ENCODE results near the gene DENND1C. TPM values are rescaled to one million over a fixed set of nuclear protein-coding genes. Genes with fewer than 3 reads are reported as not detected.

DENND1C gene
- total and polyA plus RNA-seq, 2 experiments from 2014 or later: 3.1 to 6.1 TPM

DNA sequence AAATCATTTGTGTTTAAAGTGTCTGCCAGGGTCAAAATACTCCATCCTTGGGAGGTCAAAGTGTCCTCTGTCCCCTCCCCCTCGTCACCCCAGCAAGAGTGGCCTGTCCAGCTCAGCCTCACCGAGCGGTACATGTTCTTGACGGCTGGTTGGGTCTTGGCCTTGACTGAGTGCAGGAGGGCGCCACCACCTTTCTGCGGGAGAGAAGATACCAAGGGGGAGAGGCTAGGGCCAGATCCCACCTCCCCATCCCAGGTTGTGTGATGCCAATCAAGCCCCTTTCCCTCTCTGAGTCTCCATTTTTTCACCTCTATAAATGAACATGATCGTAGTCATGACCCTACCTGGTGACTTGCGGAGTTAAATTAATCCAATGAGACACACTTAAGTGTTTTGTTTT, 11.4 kb downstream of the DENND1C start:
- Histone ChIP-seq H3K27me3 (ENCODE audit: insufficient read depth) (peaks cover 12% of the 10 kb centered on the region), H3K36me3 (ENCODE audit: insufficient read depth) (no peaks in the 10 kb centered on the region), H3K79me2 (replicated peaks; ENCODE audit: insufficient read depth) (no peaks in the 10 kb centered on the region), H2AFZ (no peak overlapping the region), H3F3A (replicated peaks; ENCODE audit: low read depth) (no peaks in the 10 kb centered on the region), H3K27ac (ENCODE audit: low read depth) (no peak overlapping the region), H4K20me1 (replicated peaks; ENCODE audit: insufficient read depth) (no peaks in the 10 kb centered on the region), H3K9me2 (ENCODE audit: insufficient read depth) (no peaks in the 10 kb centered on the region), H3K4me3 (no peak overlapping the region), H3K4me2 (no peak overlapping the region), H3K4me1 (ENCODE audit: insufficient read depth) (0 out of 2 replicates have a peak, but pooled peaks cover under 1% of the 10 kb centered on the region)
- Mint-ChIP-seq H3K4me1 (peaks cover 12% of the 10 kb centered on the region; the same call in 2 of the 3 replicates), H3K27ac (no peak overlapping the region), H3K9me3 (no peaks in the 10 kb centered on the region), H3K36me3 (ENCODE audit: low read depth) (peaks cover 14% of the 10 kb centered on the region), H3K4me3 (no peak overlapping the region), H3K27me3 (ENCODE audit: insufficient read depth, low read depth, poor library complexity) (peaks cover 14% of the 10 kb centered on the region)
- DNase-seq (ENCODE audit: low spot score) (peak; percentile 37), ATAC-seq (peak; percentile 62)
- TF ChIP-seq NANOG (IDR thresholded peaks at IDR 0.05; ENCODE audit: borderline replicate concordance): no peak
- TF ChIP-seq, protein P1, sequence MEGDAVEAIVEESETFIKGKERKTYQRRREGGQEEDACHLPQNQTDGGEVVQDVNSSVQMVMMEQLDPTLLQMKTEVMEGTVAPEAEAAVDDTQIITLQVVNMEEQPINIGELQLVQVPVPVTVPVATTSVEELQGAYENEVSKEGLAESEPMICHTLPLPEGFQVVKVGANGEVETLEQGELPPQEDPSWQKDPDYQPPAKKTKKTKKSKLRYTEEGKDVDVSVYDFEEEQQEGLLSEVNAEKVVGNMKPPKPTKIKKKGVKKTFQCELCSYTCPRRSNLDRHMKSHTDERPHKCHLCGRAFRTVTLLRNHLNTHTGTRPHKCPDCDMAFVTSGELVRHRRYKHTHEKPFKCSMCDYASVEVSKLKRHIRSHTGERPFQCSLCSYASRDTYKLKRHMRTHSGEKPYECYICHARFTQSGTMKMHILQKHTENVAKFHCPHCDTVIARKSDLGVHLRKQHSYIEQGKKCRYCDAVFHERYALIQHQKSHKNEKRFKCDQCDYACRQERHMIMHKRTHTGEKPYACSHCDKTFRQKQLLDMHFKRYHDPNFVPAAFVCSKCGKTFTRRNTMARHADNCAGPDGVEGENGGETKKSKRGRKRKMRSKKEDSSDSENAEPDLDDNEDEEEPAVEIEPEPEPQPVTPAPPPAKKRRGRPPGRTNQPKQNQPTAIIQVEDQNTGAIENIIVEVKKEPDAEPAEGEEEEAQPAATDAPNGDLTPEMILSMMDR (conservative IDR thresholded peaks at IDR 0.05; ENCODE audit: low read depth in 2 of 2): peak in 1 of 2 experiments; percentile 36; a peak in 2 of 4 replicates

DNA sequence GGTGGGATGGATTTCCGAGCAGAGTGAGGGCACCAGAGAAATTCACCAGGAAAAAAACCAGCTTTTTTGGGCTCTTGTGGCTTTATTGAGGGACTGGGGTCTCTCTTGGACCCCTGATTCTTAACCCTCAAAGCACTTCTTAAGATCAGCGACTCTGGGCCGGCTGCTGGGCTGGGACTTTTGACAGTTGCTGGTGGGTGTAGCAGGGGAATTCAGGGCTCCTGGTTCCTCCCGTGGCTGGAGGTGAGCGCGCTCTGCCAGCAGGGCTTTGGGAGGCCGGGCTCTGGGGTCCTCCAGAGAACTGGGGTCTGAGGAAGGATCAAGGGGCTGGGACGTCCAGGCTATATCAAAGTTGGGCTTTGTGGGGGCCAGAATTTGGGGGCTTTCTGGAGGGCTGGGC, 14.2 kb downstream of the DENND1C start:
- Mint-ChIP-seq H3K27me3 (ENCODE audit: insufficient read depth, low read depth, poor library complexity) (peaks cover 19% of the 10 kb centered on the region), H3K4me1 (peaks cover 18% of the 10 kb centered on the region; the same call in 2 of the 3 replicates), H3K27ac (no peak overlapping the region), H3K4me3 (no peak overlapping the region), H3K36me3 (ENCODE audit: low read depth) (peaks cover 19% of the 10 kb centered on the region), H3K9me3 (no peaks in the 10 kb centered on the region)
- no peak overlapping the region for H3K27ac ChIP-seq (ENCODE audit: low read depth)
- no peak overlapping the region for H3K4me2 ChIP-seq
- H3K27me3 ChIP-seq (ENCODE audit: insufficient read depth): peaks cover 2% of the 10 kb centered on the region; the same call in 1 of the 2 replicates
- no peaks in the 10 kb centered on the region for H3F3A ChIP-seq (replicated peaks; ENCODE audit: low read depth)
- DNase-seq (ENCODE audit: low spot score): no peak
- no peak for ATAC-seq
- peaks cover 6% of the 10 kb centered on the region; the same call in 1 of the 2 replicates for H3K79me2 ChIP-seq (replicated peaks; ENCODE audit: insufficient read depth)
- H3K4me1 ChIP-seq (ENCODE audit: insufficient read depth): 0 out of 2 replicates have a peak, but pooled peaks cover 6% of the 10 kb centered on the region
- H3K9me2 ChIP-seq (ENCODE audit: insufficient read depth): no peaks in the 10 kb centered on the region
- H3K4me3 ChIP-seq: no peak overlapping the region
- no peaks in the 10 kb centered on the region for H4K20me1 ChIP-seq (replicated peaks; ENCODE audit: insufficient read depth)
- H2AFZ ChIP-seq: no peak overlapping the region
- no peaks in the 10 kb centered on the region for H3K36me3 ChIP-seq (ENCODE audit: insufficient read depth)
- TF ChIP-seq STAT1 (IDR thresholded peaks at IDR 0.05; ENCODE audit: unreplicated experiment): no peak
- TF ChIP-seq POLR2AphosphoS5 (IDR thresholded peaks at IDR 0.05; ENCODE audit: low read depth): no peak
- TF ChIP-seq CREB1 (CRISPR knock-in tag; IDR thresholded peaks at IDR 0.05; ENCODE audit: low read depth): no peak
- TF ChIP-seq, protein P2, sequence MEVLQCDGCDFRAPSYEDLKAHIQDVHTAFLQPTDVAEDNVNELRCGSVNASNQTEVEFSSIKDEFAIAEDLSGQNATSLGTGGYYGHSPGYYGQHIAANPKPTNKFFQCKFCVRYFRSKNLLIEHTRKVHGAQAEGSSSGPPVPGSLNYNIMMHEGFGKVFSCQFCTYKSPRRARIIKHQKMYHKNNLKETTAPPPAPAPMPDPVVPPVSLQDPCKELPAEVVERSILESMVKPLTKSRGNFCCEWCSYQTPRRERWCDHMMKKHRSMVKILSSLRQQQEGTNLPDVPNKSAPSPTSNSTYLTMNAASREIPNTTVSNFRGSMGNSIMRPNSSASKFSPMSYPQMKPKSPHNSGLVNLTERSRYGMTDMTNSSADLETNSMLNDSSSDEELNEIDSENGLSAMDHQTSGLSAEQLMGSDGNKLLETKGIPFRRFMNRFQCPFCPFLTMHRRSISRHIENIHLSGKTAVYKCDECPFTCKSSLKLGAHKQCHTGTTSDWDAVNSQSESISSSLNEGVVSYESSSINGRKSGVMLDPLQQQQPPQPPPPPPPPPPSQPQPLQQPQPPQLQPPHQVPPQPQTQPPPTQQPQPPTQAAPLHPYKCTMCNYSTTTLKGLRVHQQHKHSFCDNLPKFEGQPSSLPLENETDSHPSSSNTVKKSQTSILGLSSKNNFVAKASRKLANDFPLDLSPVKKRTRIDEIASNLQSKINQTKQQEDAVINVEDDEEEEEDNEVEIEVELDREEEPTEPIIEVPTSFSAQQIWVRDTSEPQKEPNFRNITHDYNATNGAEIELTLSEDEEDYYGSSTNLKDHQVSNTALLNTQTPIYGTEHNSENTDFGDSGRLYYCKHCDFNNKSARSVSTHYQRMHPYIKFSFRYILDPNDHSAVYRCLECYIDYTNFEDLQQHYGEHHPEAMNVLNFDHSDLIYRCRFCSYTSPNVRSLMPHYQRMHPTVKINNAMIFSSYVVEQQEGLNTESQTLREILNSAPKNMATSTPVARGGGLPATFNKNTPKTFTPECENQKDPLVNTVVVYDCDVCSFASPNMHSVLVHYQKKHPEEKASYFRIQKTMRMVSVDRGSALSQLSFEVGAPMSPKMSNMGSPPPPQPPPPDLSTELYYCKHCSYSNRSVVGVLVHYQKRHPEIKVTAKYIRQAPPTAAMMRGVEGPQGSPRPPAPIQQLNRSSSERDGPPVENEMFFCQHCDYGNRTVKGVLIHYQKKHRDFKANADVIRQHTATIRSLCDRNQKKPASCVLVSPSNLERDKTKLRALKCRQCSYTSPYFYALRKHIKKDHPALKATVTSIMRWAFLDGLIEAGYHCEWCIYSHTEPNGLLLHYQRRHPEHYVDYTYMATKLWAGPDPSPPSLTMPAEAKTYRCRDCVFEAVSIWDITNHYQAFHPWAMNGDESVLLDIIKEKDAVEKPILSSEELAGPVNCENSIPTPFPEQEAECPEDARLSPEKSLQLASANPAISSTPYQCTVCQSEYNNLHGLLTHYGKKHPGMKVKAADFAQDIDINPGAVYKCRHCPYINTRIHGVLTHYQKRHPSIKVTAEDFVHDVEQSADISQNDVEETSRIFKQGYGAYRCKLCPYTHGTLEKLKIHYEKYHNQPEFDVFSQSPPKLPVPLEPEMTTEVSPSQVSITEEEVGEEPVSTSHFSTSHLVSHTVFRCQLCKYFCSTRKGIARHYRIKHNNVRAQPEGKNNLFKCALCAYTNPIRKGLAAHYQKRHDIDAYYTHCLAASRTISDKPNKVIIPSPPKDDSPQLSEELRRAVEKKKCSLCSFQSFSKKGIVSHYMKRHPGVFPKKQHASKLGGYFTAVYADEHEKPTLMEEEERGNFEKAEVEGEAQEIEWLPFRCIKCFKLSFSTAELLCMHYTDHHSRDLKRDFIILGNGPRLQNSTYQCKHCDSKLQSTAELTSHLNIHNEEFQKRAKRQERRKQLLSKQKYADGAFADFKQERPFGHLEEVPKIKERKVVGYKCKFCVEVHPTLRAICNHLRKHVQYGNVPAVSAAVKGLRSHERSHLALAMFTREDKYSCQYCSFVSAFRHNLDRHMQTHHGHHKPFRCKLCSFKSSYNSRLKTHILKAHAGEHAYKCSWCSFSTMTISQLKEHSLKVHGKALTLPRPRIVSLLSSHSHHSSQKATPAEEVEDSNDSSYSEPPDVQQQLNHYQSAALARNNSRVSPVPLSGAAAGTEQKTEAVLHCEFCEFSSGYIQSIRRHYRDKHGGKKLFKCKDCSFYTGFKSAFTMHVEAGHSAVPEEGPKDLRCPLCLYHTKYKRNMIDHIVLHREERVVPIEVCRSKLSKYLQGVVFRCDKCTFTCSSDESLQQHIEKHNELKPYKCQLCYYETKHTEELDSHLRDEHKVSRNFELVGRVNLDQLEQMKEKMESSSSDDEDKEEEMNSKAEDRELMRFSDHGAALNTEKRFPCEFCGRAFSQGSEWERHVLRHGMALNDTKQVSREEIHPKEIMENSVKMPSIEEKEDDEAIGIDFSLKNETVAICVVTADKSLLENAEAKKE (CRISPR knock-in tag; IDR thresholded peaks at IDR 0.05): no peak
- TF ChIP-seq NANOG (IDR thresholded peaks at IDR 0.05; ENCODE audit: borderline replicate concordance): no peak
- TF ChIP-seq, protein P3, sequence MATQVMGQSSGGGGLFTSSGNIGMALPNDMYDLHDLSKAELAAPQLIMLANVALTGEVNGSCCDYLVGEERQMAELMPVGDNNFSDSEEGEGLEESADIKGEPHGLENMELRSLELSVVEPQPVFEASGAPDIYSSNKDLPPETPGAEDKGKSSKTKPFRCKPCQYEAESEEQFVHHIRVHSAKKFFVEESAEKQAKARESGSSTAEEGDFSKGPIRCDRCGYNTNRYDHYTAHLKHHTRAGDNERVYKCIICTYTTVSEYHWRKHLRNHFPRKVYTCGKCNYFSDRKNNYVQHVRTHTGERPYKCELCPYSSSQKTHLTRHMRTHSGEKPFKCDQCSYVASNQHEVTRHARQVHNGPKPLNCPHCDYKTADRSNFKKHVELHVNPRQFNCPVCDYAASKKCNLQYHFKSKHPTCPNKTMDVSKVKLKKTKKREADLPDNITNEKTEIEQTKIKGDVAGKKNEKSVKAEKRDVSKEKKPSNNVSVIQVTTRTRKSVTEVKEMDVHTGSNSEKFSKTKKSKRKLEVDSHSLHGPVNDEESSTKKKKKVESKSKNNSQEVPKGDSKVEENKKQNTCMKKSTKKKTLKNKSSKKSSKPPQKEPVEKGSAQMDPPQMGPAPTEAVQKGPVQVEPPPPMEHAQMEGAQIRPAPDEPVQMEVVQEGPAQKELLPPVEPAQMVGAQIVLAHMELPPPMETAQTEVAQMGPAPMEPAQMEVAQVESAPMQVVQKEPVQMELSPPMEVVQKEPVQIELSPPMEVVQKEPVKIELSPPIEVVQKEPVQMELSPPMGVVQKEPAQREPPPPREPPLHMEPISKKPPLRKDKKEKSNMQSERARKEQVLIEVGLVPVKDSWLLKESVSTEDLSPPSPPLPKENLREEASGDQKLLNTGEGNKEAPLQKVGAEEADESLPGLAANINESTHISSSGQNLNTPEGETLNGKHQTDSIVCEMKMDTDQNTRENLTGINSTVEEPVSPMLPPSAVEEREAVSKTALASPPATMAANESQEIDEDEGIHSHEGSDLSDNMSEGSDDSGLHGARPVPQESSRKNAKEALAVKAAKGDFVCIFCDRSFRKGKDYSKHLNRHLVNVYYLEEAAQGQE (IDR thresholded peaks at IDR 0.05; ENCODE audit: unreplicated experiment): no peak
- TF ChIP-seq, protein P1 (conservative IDR thresholded peaks at IDR 0.05; ENCODE audit: low read depth in 2 of 2): no peak
